GM19099 (cell line): ENCODE data around the gene MYO7A.

Experiments
- POLR2A ChIP-seq: IDR thresholded peaks from 3 replicates; pipeline ENCODE4 v1.6.1; 2011; ENCODE audit warnings: low read depth; ENCODE audit not compliant: insufficient read length; ENCODE audit errors: extremely low read depth

Gene MYO7A

GRCh38 chr11:77089004-77089545 is 39.0 kb upstream of the MYO7A start:
- no peak for TF ChIP-seq POLR2A

GRCh38 chr11:77090046-77090372 is 38.0 kb upstream of the MYO7A start:
- no peak for TF ChIP-seq POLR2A

GRCh38 chr11:77090373-77091111 is 37.5 kb upstream of the MYO7A start:
- no peak for TF ChIP-seq POLR2A

- no peak for TF ChIP-seq POLR2A
These were observed 36.7 kb upstream of the MYO7A start for GRCh38 chr11:77091146-77091940.

- no peak for TF ChIP-seq POLR2A
These were observed 35.7 kb upstream of the MYO7A start for GRCh38 chr11:77092382-77092781.

- no peak for TF ChIP-seq POLR2A
These were observed 34.8 kb upstream of the MYO7A start for GRCh38 chr11:77093056-77093891.

- no peak for TF ChIP-seq POLR2A
These were observed 33.8 kb upstream of the MYO7A start for GRCh38 chr11:77093987-77094840.

- no peak for TF ChIP-seq POLR2A
These were observed 33.1 kb upstream of the MYO7A start for GRCh38 chr11:77094841-77095365.

- no peak for TF ChIP-seq POLR2A
These were observed 32.2 kb upstream of the MYO7A start for GRCh38 chr11:77095551-77096490.

- no peak for TF ChIP-seq POLR2A
These were observed 31.4 kb upstream of the MYO7A start for GRCh38 chr11:77096591-77097019.

GRCh38 chr11:77100166-77101042 is 27.6 kb upstream of the MYO7A start:
- TF ChIP-seq POLR2A = no peak

GRCh38 chr11:77101043-77101537 is 27.0 kb upstream of the MYO7A start:
- TF ChIP-seq POLR2A = no peak
